Measurements from ENCODE around the gene STK26. TPM values are rescaled to one million over a fixed set of nuclear protein-coding genes. Genes with fewer than 3 reads are reported as not detected.
"Not testable (repeated sequence)": the region's sequence is repeated elsewhere in the genome, so short reads cannot be mapped to it uniquely, and the experiment has no call there.

The STK26 gene
- total and polyA plus RNA-seq, 9 donors, result 1.9 to 11.6 (median 3.2) TPM

- intact Hi-C loops (cut with DNase I), result no loop called here
- 75 to 85% (median 77%) methylated on average over 3 of the region's 3 CpGs for WGBS, 3 donors
Observed at GRCh38 chrX:132009350-132009749, 13.8 kb upstream of the STK26 start.

DNA sequence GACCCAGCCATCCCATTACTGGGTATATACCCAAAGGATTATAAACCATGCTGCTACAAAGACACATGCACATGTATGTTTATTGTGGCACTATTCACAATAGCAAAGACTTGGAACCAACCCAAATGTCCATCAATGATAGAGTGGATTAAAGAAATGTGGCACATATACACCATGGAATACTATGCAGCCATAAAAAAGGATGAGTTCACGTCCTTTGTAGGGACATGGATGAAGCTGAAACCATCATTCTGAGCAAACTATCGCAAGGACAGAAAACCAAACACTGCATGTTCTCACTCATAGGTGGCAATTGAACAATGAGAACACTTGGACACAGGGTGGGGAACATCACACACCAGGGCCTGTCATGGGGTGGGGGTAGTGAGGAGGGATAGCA is 12.9 kb upstream of the STK26 start:
- H3K36me3 ChIP-seq; H3K27me3 ChIP-seq; H3K4me1 ChIP-seq (ENCODE audit: insufficient read depth); DNase-seq; H3K4me3 ChIP-seq; intact Hi-C loops (cut with DNase I); H3K9me3 ChIP-seq; H3K27ac ChIP-seq: not testable (repeated sequence)
- 71 to 95% (median 83%) methylated on average over 2 of the region's 2 CpGs for WGBS, 3 donors

More at GRCh38 chrX:132009350-132009749, 13.8 kb upstream of the STK26 start:
- no peak overlapping the region for H3K27ac ChIP-seq
- H3K4me1 ChIP-seq (ENCODE audit: insufficient read depth), result no peaks in the 10 kb centered on the region
- H3K4me3 ChIP-seq, result no peak overlapping the region
- H3K9me3 ChIP-seq, result no peaks in the 10 kb centered on the region
- no peaks in the 10 kb centered on the region for H3K27me3 ChIP-seq
- DNase-seq, result no peak
- H3K36me3 ChIP-seq, result no peaks in the 10 kb centered on the region
- no peak for TF ChIP-seq POLR2A (IDR thresholded peaks at IDR 0.05)
- no peak for TF ChIP-seq CTCF (IDR thresholded peaks at IDR 0.05)
- TF ChIP-seq EP300 (IDR thresholded peaks at IDR 0.05), result no peak

DNA sequence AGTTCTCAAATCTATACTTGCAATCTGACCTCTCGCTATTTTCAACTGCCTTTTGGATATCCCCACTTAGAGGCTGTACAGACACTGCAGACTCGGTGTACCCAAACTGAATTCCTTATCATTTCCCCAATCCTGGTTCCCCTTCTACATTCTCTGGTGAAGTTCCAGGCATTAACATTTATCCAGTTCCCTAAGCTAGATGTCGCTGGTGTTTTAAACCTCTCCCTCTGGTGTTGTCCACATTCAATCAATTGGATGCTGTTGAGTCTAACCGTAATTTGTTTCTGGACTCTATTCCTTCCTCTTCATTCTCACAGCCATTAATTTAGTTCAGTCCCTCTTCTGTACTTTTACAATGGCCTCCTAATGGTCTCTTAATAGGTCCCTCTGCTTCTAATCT is 7.2 kb upstream of the STK26 start:
- 70 to 76% (median 72%) methylated on average over 4 of the region's 4 CpGs for WGBS, 3 donors
- TF ChIP-seq EP300 (IDR thresholded peaks at IDR 0.05) (no peak), POLR2A (IDR thresholded peaks at IDR 0.05) (no peak), CTCF (IDR thresholded peaks at IDR 0.05) (no peak)

GRCh38 chrX:132016628-132017430 is 6.3 kb upstream of the STK26 start:
- Histone ChIP-seq H3K36me3 (no peaks in the 10 kb centered on the region), H3K4me3 (no peak overlapping the region), H3K27me3 (no peaks in the 10 kb centered on the region), H3K27ac (no peak overlapping the region), H3K9me3 (no peaks in the 10 kb centered on the region), H3K4me1 (ENCODE audit: insufficient read depth) (no peaks in the 10 kb centered on the region)
- intact Hi-C loops (cut with DNase I), result no loop called here
- 53 to 66% (median 60%) methylated on average over 2 of the region's 2 CpGs for WGBS, 3 donors
- no peak for TF ChIP-seq EP300 (IDR thresholded peaks at IDR 0.05)
- no peak for DNase-seq

More for the DNA sequence above, 7.2 kb upstream of the STK26 start:
- DNase-seq, result no peak
- Histone ChIP-seq H3K4me1 (ENCODE audit: insufficient read depth) (no peaks in the 10 kb centered on the region), H3K27me3 (no peaks in the 10 kb centered on the region), H3K9me3 (no peaks in the 10 kb centered on the region), H3K27ac (no peak overlapping the region), H3K4me3 (no peak overlapping the region), H3K36me3 (no peaks in the 10 kb centered on the region)
- intact Hi-C loops (cut with DNase I), result no loop called here

DNA sequence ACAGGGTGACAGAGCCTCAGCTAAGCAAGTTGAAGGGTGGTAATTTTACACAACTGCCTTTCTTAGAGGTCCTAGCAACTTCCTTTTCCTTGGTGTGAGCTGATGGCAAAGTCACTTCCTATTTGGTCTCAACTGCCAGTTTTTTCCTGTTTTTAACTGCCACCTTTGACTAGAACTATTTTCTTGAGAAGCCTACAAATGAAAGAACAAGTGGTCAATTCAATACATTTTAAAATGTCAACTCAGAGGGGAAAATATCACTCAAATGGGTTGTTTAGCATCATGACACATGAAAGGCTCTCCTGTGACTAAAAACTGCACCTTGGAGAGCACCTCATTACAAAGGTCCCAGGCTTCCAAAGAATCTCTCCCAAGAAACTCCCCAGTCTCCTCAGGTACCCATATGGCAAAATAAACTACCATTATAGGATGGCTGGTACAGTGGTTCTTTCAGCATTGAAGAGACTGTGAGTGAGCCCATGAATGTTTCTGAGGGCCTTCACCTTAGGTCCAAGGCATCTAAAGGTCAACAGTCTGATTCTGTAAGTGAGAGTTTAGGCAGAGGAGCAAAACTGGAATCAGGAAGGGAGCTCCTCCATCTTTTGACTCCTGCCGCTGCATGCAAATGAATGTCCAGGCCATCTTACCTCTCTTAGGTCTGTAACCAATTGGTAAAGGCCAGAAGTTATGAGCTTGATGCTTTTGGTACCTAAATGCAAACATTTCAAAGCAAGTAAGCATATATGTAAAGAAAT is 5.5 kb upstream of the STK26 start:
- Histone ChIP-seq H3K27ac (no peak overlapping the region), H3K4me1 (ENCODE audit: insufficient read depth) (peaks cover 2% of the 10 kb centered on the region), H3K9me3 (no peaks in the 10 kb centered on the region), H3K36me3 (no peaks in the 10 kb centered on the region), H3K4me3 (no peak overlapping the region), H3K27me3 (no peaks in the 10 kb centered on the region)
- intact Hi-C loops (cut with DNase I), result no loop called here
- no peak for TF ChIP-seq CTCF (IDR thresholded peaks at IDR 0.05)
- TF ChIP-seq POLR2A (IDR thresholded peaks at IDR 0.05), result no peak
- TF ChIP-seq EP300 (IDR thresholded peaks at IDR 0.05), result no peak
- WGBS, 3 donors, result 71 to 92% (median 72%) methylated on average over 1 of the region's 1 CpG
- DNase-seq, result no peak

Measured in ovary (tissue), 9 donors.